Suppressor macrophage treated with lipopolysaccharide for 1 hour (primary cell): Measurements from ENCODE around the gene ADCY2.
A peak's percentile ranks its signal among the peaks of the same experiment; 100 is the strongest.

Source experiments
- DNase-seq, 3 donors: peaks; one replicate each; pipeline ENCODE4 v3.0.0-alpha.2; 2020 to 2022

Gene ADCY2

DNA sequence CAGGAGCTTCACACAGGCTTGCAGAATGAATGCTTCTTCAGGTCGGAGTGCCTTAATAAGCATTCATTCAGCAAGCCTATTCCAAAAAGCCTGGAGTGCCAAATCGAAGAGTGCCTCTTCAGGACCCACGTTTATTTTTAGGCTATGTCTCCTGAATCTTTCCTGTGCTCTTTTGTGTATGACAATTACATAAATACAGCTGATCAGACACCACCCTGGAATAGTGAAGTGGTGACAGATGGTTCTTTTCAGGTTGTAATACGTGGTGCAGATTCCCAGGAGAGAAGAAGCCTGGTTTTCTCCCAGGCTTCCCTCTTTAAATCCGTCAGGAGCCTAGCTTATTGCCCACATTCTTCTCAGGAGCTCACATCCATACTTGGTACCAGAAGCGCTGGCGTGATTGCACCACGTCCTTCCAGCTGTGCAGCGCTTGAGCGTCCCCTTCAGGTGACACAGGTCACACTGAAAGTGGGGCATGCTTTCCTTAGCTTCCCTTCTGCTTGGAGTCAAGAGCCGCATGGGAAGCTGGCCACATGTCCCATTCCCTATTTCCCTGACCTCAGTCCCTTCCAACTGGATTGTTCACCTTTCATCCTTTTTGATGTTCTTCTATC lies 123.1 kb downstream of the ADCY2 start:
- DNase-seq: no peak

DNA sequence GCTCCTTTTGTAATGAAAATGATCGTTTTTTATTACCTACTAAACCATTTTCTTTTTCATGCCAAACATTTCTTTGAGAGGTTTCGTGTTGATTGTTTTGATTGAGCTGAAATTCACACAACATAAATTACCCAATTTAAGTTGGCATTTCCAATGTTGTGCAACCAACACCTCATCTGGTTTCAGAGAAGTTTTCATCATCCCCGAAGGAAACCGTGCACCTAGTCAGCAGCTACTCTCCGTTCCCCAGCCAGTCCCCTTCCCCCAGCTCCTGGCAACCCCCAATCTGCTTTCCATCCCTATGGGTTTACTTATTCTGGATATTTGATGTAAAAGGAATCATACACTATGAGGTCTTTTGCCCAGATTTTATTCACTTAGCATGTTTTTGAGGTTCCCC lies 123.6 kb downstream of the ADCY2 start:
- DNase-seq: no peak

DNA sequence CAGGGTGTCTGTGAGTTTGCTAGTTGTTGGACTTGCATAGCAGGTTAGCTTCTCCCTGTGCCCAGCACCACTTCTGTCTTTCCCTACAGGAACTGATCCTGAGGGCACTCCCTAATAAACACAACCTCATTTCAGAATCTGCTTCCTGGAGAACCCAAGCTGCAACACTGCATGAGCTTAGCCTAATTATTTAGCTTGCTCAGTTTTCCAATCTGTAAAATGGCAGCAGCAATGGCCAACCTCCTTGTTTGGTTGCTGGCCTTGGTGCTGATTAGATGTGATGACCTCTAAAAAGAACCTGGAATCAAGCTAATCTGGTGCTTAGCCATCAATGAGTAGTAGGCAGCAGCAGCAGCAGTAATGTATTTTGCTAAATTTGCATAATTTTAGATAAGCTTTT lies 133.9 kb downstream of the ADCY2 start:
- DNase-seq: no peak

DNA sequence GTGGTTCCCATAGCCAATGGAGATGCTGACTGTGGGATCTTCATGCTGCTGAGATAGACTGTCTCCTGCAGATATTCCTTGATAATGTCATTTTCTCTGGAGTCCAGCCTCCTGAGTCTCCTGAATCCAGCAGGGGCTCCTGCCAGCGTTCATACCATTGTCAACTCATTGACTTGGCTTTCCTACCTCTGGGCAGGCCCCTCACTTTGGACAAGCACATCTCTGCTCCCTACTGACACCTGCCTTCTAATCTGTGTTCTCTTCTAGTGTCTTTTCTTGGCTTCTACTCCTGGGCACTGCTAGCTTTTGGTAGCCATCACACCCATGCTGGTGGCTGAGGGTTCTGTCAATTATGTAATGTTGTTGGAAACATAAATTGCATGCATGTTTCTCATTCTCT lies 138.0 kb downstream of the ADCY2 start:
- no peak for DNase-seq

DNA sequence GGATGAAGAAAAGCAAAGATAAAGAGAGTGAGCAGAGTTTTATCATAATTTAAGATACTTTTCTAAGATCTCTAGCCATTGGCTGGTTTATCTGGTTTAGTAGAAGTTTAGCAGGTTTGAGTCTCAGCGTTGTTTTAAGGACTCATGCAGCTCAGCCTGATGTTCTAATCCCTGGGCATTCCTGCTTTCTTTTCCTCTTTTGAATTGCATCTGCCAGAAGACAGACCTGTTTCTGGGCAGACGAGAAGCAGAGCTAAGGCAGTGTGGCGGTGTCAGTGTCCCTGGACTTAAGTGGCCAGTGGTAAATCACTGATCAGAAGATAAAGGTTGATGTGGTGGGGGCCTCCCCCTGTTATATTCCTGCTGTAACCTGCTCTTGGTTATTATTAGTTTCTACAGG lies 138.6 kb downstream of the ADCY2 start:
- no peak for DNase-seq

DNA sequence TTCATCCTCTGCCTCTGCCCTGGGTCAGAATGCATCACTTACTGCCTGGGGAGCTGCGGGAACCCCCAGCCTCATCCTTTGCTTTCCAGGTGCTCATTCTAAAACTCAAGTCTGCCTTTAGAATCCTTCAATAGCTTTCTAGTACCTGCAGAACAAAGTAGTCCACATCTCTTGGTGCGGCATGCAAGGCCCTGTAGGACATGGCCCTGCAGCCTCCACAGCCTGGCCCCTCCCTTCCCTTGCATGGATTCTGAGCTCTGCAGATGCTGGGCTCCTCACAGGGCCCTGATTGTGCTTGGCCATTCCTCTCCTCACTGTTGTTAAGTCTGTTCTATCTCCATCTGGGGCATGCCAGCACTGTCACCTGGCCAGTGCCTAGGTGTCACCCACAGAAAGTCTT lies 141.6 kb downstream of the ADCY2 start:
- DNase-seq: no peak

DNA sequence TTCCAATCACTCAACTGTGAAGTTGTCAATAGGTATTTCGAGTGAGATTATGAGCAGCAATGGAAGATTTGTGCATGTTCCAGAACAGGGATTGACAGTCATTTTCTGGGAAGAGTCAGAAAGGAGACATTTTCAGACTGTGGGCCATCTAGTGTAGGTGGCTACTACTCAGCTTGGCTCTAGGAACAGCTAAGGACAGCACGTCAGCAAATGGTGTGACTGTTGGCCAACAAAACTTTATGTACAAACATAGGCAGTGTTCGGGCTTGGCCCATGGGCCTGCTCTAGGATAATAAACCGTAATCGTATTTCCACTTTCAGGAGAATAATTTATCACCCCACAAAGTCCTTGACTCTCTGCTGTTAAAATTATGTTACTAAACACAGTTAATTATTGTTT lies 143.6 kb downstream of the ADCY2 start:
- no peak for DNase-seq

DNA sequence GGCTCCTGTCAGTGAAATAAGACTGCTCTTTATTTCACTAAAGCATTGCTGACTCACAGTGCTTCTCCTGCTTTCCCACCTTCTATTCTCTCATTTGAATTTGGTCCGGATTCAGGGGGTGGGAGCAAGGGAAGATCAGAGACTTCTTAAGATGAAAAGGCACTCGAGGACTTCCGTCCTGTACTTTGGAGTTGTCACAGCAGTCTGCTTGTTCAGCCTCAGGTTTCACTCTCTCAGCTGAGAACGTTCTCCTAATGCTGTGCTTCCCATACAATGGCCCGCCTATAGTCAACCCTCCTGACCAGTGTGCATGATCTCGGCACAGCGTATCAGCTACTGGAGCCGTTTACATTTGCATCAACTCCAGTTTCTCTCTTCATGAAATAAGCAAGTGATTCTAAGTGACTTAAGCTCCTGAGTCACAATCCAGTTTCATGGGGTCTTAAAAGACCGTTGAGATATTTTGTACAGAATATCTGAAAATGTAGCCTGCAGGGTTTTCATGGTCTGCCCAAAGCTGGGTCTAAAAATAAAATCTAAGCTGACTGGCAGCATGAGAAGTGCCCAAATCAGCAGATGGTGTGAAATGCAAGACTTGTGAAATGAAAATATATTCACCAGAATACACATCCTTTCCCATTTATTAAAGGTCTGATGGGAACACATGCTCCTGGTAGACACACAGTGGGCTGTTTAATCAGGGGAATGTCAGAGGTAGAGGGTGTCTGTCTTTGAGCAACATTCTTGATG lies 145.0 kb downstream of the ADCY2 start:
- DNase-seq: no peak

DNA sequence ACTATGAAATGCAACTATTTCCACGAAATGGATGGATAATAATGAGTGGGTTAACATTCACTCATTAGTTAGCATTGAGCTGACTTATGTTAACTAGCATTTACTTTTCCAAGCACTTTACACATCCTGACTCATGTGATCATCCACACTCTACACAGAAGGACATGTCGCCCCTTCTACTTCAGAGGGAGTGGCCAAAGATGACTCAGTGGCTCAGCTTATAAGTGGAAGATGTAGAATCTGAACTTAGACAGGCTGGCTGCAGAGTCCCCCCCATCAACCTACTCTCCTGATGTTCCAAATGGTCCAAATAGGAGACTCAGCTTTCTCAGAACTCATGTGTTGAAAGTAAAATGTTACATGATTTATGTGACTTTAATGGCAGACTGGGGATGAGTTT lies 146.0 kb downstream of the ADCY2 start:
- DNase-seq: no peak

DNA sequence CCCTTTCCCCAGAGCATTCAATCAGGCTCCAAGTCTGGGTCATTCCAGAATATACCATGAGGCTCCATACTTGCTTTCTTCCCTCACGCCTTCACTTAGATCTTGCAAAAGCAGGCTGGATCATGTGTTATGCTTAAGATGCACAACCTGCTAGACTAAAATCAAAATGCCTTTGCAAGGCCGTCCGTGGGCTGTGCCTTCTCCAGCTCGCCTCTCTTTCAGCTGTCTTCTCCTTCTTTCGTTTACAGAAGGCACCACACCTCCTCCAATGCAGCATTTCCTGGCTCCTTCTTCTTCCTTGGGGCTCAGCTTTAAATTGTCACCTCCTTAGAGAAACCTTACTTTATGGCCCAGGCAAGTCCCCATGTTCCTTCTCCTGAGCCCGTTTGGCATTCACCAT lies 150.6 kb downstream of the ADCY2 start:
- DNase-seq: no peak

DNA sequence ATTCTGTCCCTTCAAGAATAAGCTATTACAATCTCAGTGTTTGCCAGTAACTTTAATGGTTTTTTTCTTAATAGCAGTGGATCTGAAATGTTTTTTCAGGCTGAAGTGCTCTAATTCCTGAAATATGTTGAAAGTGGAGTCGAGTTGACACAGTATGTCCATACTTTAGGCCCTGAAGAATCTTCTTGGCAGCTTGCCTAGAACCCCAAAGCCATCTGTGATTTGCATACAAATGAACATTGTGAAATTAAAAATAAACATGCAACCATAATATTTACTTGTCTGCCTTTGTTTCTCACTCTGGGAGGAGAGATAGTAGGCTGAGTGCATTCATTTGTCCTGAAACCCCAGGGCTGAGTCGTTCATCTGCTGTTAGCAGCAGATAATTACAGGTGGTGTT lies 152.7 kb downstream of the ADCY2 start:
- no peak for DNase-seq

DNA sequence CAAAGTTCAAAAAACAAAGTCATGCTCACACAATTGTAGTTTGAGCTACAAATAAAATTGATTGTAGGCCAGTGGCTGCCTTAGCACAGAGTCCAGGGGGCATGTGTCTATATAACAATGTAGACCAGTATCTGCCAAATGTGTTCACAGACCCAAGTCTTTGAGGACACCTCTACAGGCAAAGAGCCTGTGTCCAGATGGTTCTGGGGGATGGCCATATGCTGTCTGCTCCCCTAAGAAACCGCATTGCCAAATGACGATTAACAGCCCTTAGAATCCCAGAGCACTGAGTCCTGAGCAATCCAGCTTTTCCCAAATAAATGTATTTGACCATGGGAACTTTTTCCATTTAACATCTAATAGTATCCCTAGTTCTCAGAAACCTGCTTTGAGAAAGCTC lies 169.6 kb downstream of the ADCY2 start:
- no peak for DNase-seq

DNA sequence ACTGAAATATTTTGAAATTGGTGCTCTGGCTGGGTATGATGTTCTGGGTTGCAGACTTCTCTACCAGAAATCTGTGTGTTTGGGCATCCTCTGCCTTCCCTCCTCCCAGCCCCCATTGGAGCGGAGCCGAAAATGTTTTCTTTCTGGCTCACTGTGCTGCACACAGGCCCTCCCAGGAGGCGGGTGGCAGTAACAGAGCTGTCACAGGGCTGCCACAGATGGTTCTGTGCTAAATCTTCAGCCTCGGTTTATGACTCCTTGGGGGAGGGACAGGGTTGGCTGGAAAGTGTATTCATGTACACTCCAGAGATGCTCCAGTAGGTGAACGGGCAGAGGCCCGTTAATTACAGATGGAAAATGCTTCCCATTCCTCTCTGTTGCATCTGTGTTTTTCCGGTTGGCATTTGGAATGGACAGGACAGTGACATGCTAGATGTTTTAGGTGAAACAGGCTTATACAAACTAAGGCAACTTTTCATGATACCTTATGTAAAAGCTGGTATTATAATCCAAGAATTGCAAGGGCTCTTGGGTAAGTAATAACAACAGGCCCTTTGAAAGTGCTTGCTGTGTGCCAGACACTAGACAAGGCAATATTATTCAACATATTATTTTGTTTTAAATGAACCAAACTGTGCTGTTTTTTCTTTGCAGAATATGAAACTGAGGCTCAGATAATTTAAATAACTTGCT lies 180.2 kb downstream of the ADCY2 start:
- DNase-seq: no peak

DNA sequence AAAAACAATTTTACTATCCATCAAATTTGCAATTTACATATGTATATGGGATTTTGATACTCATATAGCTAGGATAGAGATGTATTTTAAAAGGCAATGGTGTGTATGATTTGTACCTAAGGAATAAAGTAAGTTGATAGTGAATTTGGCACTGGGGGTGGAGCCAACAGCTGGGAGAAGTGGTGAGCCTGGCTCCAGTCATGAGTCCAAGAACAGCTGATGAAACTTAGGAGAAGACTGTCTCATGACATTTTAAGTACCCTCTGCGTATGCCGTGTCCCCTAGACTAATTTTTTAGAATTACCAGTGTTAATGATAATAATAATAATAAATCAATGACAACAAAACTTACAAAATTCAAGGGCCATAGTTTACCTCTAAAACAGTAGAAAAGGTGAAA lies 181.4 kb downstream of the ADCY2 start:
- no peak for DNase-seq

DNA sequence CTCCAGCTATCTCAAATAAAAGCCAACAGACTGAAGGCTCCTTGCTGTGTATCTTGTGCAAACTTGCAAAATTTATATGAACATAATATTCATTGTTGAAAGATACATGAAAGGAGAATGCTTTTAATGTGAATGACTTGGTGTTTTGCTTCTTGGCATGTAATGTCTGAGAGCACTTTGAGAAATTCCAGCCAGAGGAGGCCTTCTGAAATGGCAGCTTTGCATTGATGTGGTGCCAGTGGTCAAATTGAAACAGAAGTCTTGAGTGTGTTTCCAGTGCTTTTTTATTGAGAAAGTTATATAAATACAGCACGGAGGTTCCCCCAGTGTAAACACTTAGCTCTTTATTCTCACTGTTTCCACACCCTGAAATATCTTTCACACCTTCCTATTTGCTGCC lies 182.1 kb downstream of the ADCY2 start:
- DNase-seq: no peak

DNA sequence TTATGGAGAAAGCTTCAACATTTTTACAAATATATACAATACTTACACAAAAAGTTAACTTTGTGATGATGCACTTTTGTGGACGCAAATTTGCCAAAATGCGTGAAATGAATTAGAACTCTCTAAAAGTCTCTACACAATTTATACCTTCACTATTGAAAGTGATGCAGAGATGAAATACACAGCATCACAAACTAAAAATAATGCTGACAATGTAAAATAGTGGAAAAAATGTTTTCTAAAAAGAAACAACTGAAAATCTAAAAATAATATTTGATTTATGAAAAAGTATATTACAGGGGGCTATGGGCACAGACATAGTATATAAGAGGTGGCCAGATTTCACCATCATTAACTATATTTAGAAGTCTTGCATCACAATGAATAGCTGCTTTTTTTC lies 188.8 kb downstream of the ADCY2 start:
- no peak for DNase-seq

DNA sequence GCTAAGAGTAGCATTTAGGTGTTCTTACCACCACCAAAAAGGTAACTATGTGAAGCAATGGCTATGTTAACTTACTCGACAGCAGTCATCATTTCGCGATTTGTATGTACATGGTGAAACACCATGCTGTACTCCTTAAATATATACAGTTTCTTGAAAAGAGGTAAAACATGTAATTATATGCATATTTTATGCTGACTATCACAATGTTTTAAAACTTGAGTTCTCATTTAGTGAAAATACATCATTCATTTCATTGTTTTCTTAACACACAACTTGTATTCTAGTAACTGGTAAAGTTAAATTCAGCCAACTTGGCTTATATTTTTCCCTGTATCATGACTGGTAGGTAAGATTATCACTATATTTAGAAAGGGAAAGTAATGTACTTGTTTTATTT lies 189.9 kb downstream of the ADCY2 start:
- DNase-seq: no peak

DNA sequence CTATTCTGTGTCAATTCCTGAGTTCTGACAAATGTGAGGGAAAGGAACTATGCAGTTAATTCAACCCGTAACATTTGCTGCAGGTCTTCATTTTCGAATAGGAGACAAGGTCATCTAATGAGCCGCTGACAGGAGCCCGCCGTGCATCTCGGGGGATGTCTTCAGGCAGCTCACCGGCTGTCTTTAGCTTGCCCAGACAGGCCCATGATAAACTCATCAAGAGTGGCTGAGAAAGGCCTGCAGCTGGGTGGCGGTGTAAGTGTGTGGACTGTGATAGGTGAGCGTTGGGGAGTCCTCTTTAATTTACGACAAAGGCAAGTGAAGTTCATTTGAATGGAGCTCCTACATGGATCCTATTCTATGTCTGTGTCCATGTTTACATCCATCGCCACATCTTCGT lies 190.5 kb downstream of the ADCY2 start:
- DNase-seq: no peak

DNA sequence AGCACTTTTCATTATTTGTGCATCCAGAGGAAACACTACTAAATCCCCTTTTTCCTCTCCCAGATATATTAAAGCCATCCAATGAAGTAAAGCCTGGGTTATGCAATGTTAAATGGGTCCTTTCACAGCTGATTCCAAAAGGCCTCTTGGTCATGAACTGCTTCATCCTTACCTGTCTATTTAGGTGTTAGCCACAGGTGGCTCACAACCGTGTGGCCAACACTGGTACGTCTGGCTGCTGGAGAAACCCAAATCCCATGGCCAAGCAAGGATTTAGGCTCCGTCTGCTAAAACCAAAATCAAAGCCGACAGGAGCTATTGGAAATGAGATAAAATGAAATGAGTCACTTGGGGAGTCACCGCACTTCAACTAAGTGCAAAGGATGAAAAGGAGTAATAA lies 193.9 kb downstream of the ADCY2 start:
- DNase-seq: no peak

DNA sequence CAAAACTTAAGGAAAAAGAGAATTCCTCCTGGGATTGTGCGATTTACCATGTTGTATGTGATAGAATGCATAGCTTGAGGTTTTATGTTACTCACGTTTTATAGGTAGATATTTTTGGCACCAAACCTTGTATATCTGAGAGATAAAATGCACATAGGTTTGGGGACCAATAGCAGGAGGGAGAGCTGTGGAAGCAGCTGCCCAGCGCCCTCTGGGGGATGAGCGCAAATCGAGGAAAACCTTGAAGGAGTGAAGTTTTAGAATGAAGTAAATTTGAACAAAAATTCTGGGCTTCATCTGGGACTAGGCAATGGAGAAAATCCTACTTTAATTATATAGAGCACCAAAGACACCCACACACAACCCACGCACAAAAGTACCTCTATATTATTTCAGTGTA lies 197.0 kb downstream of the ADCY2 start:
- DNase-seq: peak in 2 of 3 donors; percentile 3 to 22

DNA sequence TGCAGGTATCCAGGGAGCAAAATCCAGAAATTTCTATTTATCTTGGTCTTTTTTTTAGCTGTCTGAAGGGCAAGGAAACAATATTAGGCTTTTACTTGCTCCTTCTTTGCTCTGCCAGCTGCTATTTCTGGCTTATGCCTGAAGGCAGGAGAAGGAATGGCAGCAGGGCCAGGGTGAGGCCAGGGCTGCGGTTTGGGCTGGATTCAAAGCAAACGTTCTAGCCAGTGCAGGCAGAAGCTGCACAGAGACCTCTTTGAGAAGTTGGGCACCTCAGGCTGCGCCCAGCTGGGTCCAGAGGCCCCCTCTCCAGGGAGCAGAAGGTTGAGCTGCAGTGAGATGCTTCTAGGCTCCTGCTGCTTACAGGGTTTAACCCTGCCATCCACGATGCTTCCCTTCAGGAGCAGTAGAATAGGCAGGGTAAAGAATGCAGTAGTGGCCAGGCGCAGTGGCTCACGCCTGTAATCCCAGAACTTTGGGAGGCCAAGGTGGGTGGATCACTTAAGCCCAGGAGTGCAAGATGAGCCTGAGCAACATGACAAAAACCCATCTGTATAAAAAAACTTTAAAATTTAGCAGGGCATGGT lies 201.2 kb downstream of the ADCY2 start:
- DNase-seq: no peak

DNA sequence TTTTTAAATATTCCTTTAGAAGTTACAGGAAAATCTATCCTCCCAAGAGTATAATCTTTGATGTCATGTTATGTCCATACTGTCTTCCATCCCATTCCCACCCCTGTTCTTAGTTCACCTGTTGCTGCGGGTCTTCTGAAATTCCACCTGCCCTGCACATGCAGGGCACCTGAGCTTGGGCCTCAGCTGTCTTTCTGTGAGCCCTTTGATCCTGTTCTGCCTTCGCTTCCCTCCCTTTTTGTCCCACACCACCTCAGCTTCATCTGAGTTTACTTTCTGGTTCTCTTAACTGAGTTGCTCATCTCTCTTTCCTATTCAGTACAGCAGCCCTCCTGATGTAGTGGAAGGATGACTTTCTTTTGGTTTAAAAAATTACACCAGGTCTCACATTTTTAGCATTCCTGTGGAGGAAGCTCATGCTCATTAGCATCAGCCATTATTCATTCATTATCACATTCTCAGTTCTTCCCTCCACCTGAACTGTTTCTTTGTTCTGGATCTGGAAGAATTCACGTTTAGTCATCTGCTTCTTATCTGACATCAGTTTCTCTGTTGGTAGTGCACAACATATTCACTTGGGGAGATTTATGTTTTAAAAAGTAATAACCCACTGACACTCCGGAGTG lies 211.0 kb downstream of the ADCY2 start:
- DNase-seq: no peak

DNA sequence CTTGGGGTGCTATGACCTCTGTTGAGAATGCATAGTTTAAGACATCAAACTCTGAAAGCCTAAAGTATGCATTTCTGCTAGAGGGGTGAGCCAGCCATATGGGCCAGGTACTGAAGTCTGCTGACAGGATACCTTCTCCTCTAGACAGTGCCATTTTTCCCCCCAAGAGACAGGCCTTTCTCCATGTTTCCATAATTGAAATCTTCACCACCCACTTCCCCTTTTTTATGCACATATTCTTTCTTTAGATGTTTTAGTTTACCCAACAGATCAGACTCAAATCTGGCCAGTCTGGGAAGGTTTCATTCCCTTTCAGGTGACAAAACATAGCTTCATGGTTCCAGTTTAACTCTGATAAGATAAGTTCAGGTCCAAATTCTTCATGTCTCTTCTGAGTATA lies 212.8 kb downstream of the ADCY2 start:
- no peak for DNase-seq

DNA sequence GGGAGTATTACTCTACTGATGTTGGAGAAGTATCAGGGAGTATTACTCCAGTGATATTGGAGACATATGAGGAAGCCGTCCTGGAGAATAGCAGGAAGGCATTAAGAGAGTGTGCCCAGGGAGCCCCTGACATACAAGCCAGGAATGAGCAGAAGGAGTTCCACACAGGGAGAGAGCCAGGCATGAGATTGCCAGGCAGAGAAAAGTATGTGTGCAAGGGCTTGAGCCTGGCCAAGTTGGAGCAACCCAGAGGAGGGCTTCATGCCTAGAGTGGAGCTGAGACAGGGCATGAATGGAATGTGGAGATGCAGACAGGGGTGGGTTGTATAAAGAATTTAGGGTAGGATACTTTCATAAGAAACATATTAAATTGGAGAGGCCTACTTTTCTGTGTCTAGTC lies 213.8 kb downstream of the ADCY2 start:
- DNase-seq: no peak
